Brain microvascular endothelial cell (primary cell): Measurements from ENCODE around the gene DCTN5.

Experiments used
- DNase-seq: peaks from one replicate; pipeline ENCODE4 v3.0.0-alpha.2; 2020
- H3K27ac ChIP-seq: fragments of 250-450 bp; sonication (Bioruptor Pico); 2 replicates; pipeline ENCODE4 v1.5.1; 2020; ENCODE audit warnings: mild to moderate bottlenecking, moderate library complexity
- H3K27me3 ChIP-seq: fragments of 250-450 bp; sonication (Bioruptor Pico); replicated peaks from 2 replicates; pipeline ENCODE4 v1.5.1; 2020; ENCODE audit warnings: mild to moderate bottlenecking
- H3K36me3 ChIP-seq: fragments of 250-450 bp; sonication (Bioruptor Pico); replicated peaks from 2 replicates; pipeline ENCODE4 v1.5.1; 2020; ENCODE audit warnings: mild to moderate bottlenecking
- H3K4me3 ChIP-seq: 2 replicates; pipeline ENCODE4 v1.5.1; 2011; ENCODE audit warnings: low read depth, mild to moderate bottlenecking, control low read depth, low read length, moderate library complexity
- CTCF ChIP-seq: IDR thresholded peaks from 2 replicates; pipeline ENCODE4 v1.5.1; 2011; ENCODE audit warnings: low read depth, mild to moderate bottlenecking, moderate library complexity, low read length, control low read depth, inconsistent platforms; ENCODE audit errors: missing control alignments
- in situ Hi-C: cut with HindIII; loops from 2 replicates; pipeline ENCODE4 v1.10.0; 2017; ENCODE audit warnings: low sequenced_read_pairs, low pct_ligation_motif_present

DCTN5 gene

GRCh38 chr16:23700093-23700492, 58.8 kb downstream of the DCTN5 start:
- TF ChIP-seq CTCF = no peak
- in situ Hi-C loops = no loop called here
- Histone ChIP-seq H3K36me3 (no peaks in the 10 kb centered on the region), H3K4me3 (no peak overlapping the region), H3K27ac (no peak overlapping the region), H3K27me3 (no peaks in the 10 kb centered on the region)
- no peak for DNase-seq

GRCh38 chr16:23700509-23700908, 59.2 kb downstream of the DCTN5 start:
- in situ Hi-C loops = no loop called here
- DNase-seq = no peak
- no peak overlapping the region for H3K27ac ChIP-seq
- no peak for TF ChIP-seq CTCF
- no peaks in the 10 kb centered on the region for H3K36me3 ChIP-seq
- H3K4me3 ChIP-seq = no peak overlapping the region
- no peaks in the 10 kb centered on the region for H3K27me3 ChIP-seq

GRCh38 chr16:23701045-23701444, 59.8 kb downstream of the DCTN5 start:
- Histone ChIP-seq H3K36me3 (no peaks in the 10 kb centered on the region), H3K27ac (no peak overlapping the region), H3K27me3 (no peaks in the 10 kb centered on the region), H3K4me3 (no peak overlapping the region)
- no peak for DNase-seq
- TF ChIP-seq CTCF = no peak
- in situ Hi-C loops = no loop called here

- in situ Hi-C loops = no loop called here
- Histone ChIP-seq H3K27me3 (no peaks in the 10 kb centered on the region), H3K27ac (no peak overlapping the region), H3K4me3 (no peak overlapping the region), H3K36me3 (no peaks in the 10 kb centered on the region)
- no peak for TF ChIP-seq CTCF
- DNase-seq = no peak
Observed at GRCh38 chr16:23702951-23703350, 61.7 kb downstream of the DCTN5 start.

DNA sequence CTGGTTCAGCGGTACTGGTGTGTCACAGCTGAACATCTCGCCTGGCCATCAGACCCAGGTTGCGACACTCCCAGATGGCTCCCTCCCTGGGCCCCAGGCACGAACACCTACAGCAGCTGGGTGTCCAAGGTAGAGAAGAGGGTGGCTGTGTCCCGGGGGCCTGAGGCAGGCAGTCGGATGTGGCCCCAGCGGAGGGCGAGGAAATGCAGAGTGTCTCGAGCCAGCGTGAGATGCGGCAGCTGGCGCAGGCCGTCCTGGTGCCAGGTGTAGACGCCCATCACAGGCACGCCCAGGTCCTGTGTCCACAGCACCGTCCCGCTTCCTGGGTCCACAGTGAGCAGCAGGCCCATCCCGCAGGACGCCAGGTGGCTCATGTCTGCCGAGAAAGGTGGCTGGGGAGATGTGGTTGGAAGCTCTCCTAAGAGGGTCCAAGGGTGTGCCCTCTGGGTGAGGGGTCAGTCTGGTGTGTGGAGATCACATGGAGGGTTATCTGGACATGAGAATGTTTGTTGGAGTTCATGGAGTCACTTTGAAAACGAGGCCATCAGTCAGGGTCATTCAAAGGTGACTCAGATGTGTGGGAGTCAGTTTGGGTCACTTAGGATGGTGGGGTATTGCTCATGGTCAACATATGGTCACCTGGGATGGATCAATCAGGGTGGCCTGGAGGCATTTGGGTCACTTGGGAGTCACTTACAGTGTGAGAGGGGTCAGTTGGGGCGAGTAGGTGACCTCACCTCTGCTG, 63.7 kb downstream of the DCTN5 start:
- TF ChIP-seq CTCF = no peak
- in situ Hi-C loops = no loop called here
- no peak overlapping the region for H3K27ac ChIP-seq
- no peaks in the 10 kb centered on the region for H3K27me3 ChIP-seq
- no peak for DNase-seq
- H3K4me3 ChIP-seq = no peak overlapping the region
- H3K36me3 ChIP-seq = no peaks in the 10 kb centered on the region

DNA sequence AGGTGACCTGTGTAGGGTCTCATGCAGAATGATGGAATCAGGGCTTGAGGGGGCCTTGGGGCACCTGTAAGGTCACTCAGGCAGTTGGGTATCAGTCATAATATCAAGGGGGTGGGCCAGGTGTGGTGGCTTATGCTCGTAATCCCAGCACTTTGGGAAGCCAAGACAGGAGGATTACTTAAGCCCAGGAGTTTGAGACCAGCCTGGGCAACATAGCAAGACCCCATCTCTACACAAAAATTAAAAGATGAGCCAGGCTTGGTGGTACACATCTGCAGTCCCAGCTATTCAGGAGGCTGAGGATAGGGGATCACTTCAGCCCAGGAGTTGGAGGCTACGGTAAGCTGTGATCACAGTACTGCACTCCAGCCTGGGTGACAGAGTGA, 64.2 kb downstream of the DCTN5 start:
- H3K27ac ChIP-seq = no peak overlapping the region
- in situ Hi-C loops = no loop called here
- no peak overlapping the region for H3K4me3 ChIP-seq
- TF ChIP-seq CTCF = no peak
- no peaks in the 10 kb centered on the region for H3K27me3 ChIP-seq
- no peak for DNase-seq
- no peaks in the 10 kb centered on the region for H3K36me3 ChIP-seq
